HK-2 (cell line): ENCODE results near the gene SOHLH2.

Source experiments
- DNase-seq: peaks from one replicate; pipeline ENCODE4 v3.0.0-alpha.2; 2018; ENCODE audit not compliant: unreplicated experiment

Gene SOHLH2

DNA sequence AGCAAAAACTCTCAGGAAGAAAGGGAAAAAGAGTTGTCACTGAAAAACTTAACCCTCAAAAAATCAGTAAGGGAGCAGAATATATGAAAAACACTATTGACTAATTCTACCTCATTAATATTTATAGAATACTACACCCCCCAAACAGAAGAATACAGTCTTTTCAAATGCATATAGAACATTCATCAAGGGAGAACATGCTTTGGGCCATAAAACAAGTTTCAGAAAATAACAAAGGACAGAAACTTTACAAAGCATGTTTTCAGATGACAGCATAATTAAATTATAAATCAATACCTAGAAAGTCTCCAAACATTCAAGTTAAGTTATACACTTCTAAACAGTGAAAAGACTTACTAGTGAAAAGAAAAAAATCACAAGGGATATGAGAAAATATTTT lies 30.5 kb downstream of the SOHLH2 start:
- DNase-seq = no peak

DNA sequence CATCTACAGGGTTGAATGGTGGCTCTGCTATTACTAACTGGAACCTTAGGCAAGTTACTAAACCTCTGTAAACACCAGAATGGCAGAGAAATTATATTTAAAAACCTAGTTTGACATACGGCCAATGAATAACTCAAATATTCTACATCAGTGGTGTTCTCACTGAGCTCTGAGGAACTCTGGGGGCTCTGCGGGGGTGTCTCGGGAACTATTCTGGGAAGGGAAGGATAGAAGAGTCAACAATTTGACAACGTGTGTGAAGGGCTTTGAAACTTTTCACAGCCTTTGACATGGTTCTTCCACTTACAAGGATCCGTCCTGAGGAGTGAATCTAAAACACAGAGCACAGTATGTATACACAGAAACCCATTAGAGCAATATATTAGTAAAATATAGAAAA lies 38.7 kb downstream of the SOHLH2 start:
- DNase-seq = no peak

DNA sequence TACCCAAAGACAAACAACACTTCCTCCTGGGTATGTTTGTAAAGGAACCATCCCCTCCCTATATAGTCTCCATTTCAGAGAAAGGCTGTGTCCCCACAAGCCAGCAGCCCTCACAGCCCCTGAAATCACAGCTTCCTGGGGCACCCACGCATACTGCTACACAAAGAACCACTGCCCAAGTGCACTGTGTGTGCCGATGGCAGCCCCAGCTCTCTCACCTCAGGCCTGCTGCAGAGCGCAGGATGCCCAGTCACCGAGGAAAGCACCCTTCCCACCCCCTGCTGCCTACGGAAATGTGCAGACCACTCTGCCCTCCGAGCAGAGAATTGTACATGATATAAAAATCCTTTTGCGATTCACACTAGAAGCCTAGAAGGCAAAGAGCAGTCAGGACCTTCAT lies 39.4 kb downstream of the SOHLH2 start:
- no peak for DNase-seq

DNA sequence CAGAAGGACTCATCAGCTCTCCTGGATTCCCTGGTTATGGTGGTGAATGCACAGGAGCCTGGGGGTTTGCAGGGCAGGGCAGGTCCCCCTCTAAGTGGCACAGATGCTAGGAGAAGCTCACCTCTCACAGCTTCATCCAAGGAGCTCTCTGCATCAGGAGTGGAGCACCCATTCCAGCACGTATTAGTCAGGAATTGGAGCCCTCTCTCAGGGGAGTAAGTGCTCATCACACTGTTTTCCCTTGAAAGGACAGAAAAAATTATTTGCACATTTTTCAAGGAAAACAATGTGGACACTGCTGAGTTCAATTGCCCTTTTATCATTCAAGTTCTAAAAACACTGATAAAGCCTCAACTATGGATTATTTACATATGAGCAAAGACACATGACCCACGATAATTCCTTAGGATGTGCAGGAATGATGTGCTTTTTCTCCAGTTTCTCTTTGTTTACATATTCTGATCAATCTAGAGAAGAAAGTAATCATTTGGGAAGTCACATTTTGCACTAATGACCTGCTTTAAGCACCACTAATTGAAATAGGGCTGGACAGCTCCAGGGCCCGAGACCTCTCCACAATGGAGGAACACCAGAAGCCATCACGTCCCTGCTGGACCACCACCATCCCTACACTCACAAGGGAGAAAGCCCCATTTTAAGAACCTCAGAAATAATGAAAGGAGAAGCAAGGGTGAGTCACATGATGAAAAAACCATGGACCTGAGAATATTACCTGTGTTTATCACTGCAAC lies 40.6 kb downstream of the SOHLH2 start:
- DNase-seq = no peak

DNA sequence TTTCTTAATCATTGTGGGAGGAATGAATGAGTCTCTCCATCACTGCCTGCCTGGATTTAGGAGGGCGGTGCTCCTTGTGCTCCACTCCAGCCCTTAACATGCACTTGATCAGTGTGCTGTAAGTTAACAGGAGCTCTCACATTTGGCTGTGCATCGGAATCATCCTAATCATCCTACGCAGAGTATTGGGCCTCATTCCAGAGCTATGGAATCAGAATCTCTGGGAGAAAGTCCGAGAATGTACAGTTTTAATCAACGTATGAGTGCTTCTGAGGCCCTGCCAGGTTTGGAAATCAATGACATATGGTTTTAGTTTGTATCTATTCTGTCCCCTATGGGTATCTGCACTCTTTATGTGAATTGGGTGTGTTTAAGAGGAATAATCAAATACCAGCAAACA lies 48.3 kb downstream of the SOHLH2 start:
- no peak for DNase-seq

DNA sequence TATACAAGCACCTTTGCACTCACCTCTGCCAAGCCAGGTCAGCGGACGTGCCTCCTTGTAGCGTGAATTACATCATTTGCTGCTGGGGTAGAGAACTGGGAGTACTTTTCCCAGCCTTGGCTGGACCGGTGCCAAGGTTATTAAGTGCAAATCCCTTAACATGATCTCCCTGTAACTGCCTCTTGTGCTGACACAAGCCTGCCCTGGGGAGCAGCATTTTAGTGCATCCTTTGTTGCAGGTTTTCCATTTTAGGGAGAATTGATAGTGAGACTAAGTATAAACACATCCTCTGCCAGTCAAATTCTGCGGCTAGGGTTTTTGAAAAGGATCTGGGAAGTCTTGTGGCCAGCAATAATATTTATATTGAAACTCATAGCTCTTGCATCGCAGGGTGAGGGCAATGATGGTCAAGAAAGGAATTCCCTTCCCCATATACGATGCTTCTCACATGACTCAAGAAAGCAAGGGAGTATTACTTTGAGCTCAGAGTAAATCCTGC lies 50.5 kb downstream of the SOHLH2 start:
- no peak for DNase-seq

DNA sequence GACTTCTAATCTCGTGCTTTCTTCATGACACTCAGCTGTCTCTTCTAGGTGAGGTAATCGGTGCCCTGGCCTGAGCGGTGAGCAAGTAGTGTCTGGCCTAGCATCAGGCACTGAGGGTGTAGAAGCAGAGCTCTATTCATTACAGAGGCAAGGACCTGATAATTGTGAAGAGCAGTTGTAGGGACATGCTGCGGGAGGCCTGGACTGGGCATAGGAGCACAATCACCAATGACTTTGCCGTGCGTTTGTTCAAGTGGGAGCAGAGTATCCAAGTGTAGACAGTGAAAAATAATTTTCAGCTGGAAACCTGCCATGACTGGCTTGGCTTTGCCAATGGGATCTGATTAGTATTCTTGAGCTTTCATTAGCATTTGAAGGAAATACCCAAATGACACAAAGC lies 51.1 kb downstream of the SOHLH2 start:
- no peak for DNase-seq

DNA sequence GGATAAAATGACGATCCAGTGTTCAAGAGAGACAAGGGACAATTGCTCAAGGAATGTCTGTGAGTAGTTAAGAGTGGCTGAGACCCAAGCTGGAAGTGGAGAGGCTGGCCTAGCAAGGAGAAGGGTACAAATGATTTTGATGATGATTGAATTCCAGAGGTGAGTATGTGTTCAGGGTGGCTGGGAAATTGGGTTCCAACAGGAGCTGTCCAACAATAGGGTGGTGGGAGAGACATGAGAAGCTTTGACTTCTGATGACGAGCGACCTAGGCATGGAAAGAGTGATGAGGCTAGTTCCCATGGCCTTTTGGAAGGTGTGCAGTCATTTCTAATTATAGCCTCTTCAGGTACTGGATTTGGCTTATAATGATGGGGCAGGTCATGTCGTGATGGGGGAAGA lies 54.1 kb downstream of the SOHLH2 start:
- no peak for DNase-seq

DNA sequence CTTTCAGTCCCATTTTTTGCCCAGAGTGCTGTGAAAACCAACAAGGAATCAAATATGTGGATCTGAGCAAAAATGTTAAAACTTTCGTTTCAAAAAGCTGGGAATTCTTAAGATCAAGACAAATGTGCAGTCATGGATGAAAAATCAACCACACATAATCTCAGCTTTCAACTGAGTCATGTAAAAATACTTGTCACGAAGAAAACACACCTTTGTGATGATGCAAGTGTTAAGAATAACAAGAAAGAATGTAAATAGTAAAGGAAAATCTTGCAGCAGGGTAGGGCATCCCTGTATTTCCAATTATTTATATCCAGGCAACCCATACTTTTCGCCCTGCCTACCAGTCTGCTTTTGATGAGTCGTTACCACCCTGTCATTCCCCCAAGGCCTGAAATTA lies 55.7 kb downstream of the SOHLH2 start:
- DNase-seq = no peak

DNA sequence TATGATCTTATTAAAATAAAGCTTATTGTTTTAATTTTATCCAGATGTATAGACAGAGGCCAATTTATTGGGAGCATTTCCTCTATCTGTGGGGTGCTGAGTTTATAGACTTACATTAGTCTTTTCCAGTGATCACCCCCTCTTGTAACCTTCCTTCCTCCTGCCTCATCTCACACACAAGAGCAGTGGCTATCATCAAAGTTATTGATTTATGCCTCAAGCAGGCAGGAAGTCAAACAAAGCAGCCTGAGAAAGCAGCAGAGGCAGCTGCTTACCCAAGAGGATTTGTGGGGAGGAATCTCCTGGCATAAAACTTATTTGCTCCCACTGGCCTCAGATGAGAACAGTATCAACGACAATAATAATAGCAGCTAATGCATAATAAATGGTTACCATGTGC lies 56.9 kb downstream of the SOHLH2 start:
- no peak for DNase-seq

DNA sequence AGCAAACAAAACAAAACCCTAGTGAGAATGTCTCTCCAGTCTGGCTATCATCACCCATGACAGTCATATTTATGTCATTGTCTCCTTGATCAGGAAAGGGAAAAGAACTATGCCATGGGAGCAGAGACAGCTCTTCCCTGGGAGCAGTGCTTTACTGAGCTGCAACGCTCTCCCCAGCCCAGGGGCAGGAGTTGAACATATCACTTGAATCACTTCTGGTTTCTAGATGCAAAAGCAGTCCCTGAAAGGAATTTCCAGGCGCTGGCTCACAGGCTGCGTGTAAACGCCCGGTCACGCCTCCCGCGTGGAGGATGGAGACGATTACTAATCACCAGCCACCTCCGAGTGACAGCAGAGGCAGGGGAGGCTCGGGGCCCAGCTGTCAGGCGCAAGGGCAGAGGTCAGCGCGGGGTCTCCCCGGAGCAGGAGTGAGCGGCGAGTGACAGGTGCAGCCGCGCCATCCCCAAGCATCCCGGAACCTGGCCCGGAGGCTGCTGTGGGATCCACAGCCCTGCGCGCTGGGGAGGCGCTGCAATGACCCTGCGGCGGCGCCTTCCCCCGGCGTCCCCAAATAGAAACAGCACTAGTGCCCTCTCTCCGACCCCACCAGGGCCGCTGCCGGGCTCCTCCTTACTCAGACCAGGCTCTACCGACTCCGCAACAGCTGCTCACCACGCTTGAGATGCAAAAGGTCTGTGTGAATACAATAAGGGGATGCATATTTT lies 59.6 kb downstream of the SOHLH2 start:
- DNase-seq = no peak

DNA sequence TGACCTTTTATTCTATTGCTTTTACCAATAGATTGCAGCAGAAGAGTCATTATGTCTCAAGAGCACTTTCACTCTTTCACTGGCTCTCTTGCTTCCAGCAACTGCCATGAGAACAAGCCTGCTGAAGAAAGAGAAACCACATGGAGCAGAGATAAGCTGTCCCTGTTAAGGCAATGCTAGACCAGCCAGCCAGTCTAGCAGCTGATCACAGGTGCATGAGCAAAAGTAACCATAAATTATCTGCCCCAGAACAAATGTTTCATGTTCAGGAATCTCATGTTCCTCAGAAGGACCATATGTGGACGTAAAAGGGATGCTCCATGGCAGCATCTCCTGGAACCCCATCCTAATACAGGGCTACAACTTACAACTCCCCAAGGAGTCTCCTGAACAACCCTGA lies 62.8 kb downstream of the SOHLH2 start:
- DNase-seq = no peak

DNA sequence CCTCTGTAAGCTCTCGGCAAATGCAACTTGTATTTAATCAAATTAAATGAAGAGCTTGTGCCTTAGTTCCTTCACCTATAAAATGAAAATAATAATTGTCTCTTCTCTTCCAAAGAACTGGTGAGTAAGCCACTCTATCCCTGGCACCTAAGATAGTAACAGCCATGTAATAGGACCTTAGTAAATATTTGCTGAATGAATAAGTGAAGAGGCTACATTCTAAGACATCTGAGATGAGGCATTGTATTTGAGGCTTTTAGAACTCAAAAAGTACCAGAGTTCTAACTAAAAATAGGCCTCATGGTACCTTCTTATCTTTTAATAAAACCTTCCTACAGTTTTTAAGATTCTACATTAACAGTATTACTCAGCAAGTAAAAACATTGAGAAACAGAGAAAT lies 65.9 kb downstream of the SOHLH2 start:
- no peak for DNase-seq

DNA sequence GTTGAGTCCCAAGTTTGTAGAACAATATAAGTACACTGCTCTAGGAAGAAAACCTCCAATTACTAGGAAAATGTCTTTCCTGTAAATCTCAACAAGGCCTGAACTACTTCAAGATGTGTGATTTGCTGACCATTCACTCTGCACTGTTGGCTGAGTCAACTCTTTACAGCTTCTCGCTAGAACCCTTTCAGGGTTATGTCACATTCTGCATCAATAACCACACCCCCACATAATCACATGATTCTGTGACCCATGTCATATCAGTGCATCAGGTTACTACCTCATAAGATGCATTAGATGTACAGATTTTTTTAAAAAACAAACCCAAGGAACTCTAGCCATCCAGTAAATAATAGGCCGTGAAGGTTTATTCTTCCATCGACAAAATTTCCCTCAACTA lies 67.0 kb downstream of the SOHLH2 start:
- no peak for DNase-seq

DNA sequence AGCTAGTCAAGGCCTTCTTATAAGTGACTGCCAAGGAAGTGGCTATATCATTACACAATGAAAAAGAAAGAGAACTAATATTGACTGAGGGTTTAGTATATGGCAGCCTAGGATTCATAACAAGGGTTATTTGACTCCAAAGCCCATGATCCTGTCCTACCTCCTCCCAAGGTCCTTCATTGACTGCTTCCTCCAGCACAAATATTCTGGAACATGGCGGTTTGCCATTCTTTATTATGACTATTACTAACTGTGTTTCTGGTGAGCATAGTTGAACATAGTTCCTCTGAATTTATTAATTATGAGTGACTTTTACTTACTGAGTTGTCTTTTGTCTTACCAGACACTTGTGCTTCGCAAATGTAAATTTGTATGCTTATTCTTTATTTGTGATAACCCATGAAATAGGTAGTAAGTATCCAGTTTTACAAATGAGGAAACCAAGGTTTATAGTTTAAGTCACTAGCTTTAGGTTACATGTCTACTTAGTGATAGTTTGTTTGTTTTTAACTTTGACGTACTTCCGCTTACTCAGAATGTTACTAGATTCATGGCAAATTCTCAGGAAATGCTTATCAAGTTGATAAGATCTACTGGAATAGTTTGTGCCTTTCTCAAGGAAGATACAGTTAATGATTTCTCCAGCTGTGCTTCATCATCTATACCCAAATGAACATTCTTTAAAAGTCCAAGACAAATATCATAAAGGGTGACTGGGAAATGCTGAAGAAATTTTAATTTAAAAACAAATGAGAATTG lies 67.7 kb downstream of the SOHLH2 start:
- DNase-seq = no peak

DNA sequence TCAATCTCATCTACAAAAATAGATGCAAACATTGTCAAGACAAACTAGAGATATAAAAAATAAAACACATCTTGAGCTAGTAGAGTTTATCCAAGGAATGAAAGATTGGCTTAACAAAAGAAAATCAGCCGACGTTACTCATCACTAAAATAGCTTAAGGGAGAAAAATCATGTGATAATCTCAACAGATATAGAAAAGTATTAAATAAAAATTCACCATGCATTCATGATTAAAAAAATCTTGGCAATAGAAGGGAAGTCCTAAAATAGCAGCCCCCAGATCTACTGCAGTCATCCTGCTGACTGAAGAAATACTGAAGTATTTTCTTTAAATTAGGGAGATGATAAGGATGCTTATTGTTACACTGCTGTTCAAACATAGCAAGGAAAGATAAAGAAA lies 70.6 kb downstream of the SOHLH2 start:
- DNase-seq = no peak

DNA sequence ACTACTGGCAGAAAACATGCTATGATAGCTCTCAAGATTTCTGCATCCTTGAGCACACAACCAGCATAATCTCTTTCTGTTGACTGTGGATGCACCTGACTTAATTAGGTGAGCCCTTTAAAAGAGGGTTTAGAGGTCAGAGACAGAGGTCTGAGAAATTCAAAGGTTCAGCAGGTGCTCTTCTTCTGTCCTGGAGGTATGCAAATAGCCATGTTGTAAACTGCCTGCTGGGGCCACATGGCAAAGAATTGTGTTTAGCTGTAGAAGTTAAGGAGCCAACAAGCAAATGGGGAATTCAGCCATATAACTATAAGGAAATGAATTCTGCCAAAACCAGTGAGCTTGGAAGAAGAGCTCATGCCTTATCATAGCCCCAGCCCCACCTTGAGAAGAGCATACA lies 71.6 kb downstream of the SOHLH2 start:
- DNase-seq = no peak

DNA sequence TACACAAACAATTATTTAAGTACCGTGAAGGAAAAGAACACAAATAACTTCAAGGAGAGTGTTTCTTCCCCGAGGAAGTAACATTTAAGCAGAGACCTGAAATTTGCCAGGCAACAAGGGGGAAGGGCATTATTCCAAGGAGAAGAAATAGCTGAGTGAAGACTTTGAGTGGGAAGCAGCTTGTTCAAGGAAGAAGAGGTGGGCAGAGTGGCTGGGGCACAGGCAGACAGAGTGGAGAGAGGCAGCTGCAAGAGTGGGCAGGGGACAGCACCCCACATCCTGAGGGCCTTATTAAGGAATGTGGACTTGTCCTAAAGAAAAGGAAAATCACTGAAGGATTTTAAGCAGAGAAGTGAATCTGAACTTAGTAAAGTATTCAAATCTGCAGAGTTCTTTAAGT lies 78.5 kb downstream of the SOHLH2 start:
- no peak for DNase-seq

DNA sequence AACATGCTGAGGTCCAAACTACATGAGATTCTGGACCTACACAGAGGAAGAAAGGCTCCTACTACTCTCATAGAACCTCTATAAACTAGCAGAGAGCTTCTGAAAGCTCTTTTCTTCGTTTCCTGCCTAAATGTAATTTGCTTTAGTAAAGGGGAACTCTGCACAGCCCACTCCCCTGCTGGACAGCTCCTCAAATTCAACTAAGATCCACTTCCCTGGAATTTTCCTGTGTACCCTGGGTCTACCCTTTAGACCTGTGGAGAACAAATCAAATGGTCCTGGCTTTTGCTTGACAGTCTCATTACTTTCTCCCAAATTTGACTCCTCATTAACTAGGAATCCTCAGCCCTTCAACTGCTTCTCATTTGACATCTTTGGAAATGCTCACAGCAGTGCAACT lies 79.7 kb downstream of the SOHLH2 start:
- DNase-seq = no peak

DNA sequence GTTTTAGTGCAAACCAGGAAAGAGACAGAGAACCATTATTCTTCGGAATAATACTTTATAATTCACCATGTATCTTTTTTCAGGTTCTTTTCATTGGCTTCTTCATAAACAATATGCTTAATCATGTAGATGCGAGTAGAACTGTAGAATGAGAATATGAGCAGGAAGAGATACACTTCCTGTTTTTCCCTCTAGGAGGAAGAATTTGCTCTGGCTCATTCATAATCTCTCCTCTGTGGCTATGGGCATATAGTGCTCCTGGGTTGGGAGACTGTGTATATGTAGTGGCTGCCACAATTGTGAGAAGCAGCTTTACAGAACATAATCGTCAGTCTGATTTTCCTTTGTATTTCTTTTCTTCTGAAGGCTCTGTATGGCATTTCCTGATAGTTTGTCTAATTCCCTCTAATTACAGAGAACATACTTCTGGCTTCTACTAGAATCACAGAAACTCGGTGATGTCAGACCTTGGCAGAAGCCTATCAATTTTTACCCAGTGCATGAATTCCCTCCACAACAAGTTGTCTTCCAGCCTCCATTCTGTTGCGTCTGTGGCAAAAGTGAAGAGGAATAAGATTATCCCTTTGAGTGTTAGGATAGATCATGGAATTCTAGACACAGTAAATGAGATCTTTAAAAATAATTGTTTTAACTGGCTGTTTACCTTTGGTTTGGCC lies 80.3 kb downstream of the SOHLH2 start:
- DNase-seq = no peak

DNA sequence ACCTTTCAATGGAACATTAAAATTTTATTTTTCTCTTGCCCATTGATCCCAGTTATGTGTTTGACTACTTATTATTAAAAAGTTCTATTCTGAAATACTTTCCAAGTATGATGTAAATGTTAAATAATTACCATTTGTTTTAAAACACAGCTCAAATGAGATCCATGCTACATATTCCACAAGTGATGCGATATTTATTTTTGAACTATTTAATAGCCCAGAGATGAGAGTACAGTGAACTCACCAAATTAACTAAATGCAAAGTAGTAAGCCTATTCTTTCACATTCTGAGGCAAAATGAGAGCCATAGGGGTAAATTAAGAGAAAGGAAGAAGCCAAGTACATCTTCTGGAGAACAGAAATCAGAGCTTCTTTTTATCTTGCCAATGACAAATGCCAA lies 82.0 kb downstream of the SOHLH2 start:
- DNase-seq = no peak

DNA sequence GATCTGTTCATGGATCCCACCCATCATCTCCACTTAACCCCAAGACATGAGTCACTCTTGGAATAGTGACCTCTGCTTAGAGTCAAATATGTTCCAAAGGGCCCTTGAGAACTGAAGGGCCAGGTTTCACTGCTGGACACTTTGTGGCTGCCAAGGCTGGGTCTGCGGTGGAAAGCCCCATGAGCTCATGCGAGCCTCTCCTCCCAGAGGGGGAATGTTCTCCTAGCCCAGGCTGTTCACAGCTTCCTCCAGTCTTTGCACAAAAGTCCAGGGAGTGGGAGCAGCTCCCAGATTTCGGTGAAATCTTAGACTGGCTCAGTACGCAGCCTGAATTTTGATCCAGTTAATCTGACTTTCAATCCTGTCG lies 82.4 kb downstream of the SOHLH2 start:
- peak; percentile 5 for DNase-seq
